ENCODE results near the gene CCL17. TPM values are rescaled to one million over a fixed set of nuclear protein-coding genes. Genes with fewer than 3 reads are reported as not detected.

CCL17 gene
- total RNA-seq, 1 experiment from 2014 or later: not detected

- DNase-seq: no peak
- Histone ChIP-seq H3K36me3 (ENCODE audit: control insufficient read depth, insufficient read depth, low read length) (no peaks in the 10 kb centered on the region), H3K9me3 (peaks cover 7% of the 10 kb centered on the region; the same call in 1 of the 2 replicates), H3K4me1 (0 out of 2 replicates have a peak, but pooled peaks cover 9% of the 10 kb centered on the region), H3K27me3 (replicated peaks; ENCODE audit: control insufficient read depth, insufficient read depth, low read length) (no peaks in the 10 kb centered on the region), H3K4me3 (ENCODE audit: low read depth, low read length) (no peak overlapping the region)
- Mint-ChIP-seq H3K27ac (ENCODE audit: unreplicated experiment) (no peak overlapping the region), H3K4me1 (ENCODE audit: low read depth, unreplicated experiment) (peaks cover 17% of the 10 kb centered on the region), H3K27me3 (ENCODE audit: insufficient read depth, unreplicated experiment) (no peaks in the 10 kb centered on the region), H3K4me3 (ENCODE audit: unreplicated experiment) (no peak overlapping the region), H3K36me3 (ENCODE audit: insufficient read depth, unreplicated experiment) (no peaks in the 10 kb centered on the region), H3K9me3 (ENCODE audit: unreplicated experiment) (no peaks in the 10 kb centered on the region)
- POLR2A ChIA-PET: interaction anchor here (0.6 kb wide), 1 partner anchor 55 kb away, joined by 3 read pairs; no protein-coding TSS in a partner anchor
- no peak for TF ChIP-seq CTCF (IDR thresholded peaks at IDR 0.05; ENCODE audit: insufficient read depth in 1 of 2, low read depth in 1 of 2, low read length in 1 of 2, severe bottlenecking in 1 of 2, unreplicated experiment in 1 of 2)
- intact Hi-C loops (cut with micrococcal nuclease; ENCODE audit: unreplicated experiment): no loop called here
- BruUV-seq (replicated peaks): no TSS peak
- CTCF ChIA-PET: no interaction called here
These were observed 12.9 kb upstream of the CCL17 start for GRCh38 chr16:57391708-57392107.

GRCh38 chr16:57392694-57393093 lies 11.9 kb upstream of the CCL17 start:
- Histone ChIP-seq H3K27me3 (replicated peaks; ENCODE audit: control insufficient read depth, insufficient read depth, low read length) (no peaks in the 10 kb centered on the region), H3K4me1 (0 out of 2 replicates have a peak, but pooled peaks cover 9% of the 10 kb centered on the region), H3K4me3 (ENCODE audit: low read depth, low read length) (no peak overlapping the region), H3K9me3 (peaks cover 7% of the 10 kb centered on the region; the same call in 1 of the 2 replicates), H3K36me3 (ENCODE audit: control insufficient read depth, insufficient read depth, low read length) (no peaks in the 10 kb centered on the region)
- no peak for TF ChIP-seq CTCF (IDR thresholded peaks at IDR 0.05; ENCODE audit: insufficient read depth in 1 of 2, low read depth in 1 of 2, low read length in 1 of 2, severe bottlenecking in 1 of 2, unreplicated experiment in 1 of 2)
- H3K4me1 Mint-ChIP-seq (ENCODE audit: low read depth, unreplicated experiment): peaks cover 17% of the 10 kb centered on the region
- no TSS peak for BruUV-seq (replicated peaks)
- H3K27ac Mint-ChIP-seq (ENCODE audit: unreplicated experiment): no peak overlapping the region
- ChIA-PET POLR2A (no interaction called here), CTCF (no interaction called here)
- no peak for DNase-seq
- H3K9me3 Mint-ChIP-seq (ENCODE audit: unreplicated experiment): no peaks in the 10 kb centered on the region
- H3K4me3 Mint-ChIP-seq (ENCODE audit: unreplicated experiment): no peak overlapping the region
- H3K27me3 Mint-ChIP-seq (ENCODE audit: insufficient read depth, unreplicated experiment): no peaks in the 10 kb centered on the region
- intact Hi-C loops (cut with micrococcal nuclease; ENCODE audit: unreplicated experiment): no loop called here
- no peaks in the 10 kb centered on the region for H3K36me3 Mint-ChIP-seq (ENCODE audit: insufficient read depth, unreplicated experiment)

- H3K27me3 Mint-ChIP-seq (ENCODE audit: insufficient read depth, unreplicated experiment): no peaks in the 10 kb centered on the region
- no peaks in the 10 kb centered on the region for H3K36me3 Mint-ChIP-seq (ENCODE audit: insufficient read depth, unreplicated experiment)
- no peaks in the 10 kb centered on the region for H3K36me3 ChIP-seq (ENCODE audit: control insufficient read depth, insufficient read depth, low read length)
- CTCF ChIA-PET: no interaction called here
- TF ChIP-seq CTCF (IDR thresholded peaks at IDR 0.05; ENCODE audit: insufficient read depth in 1 of 2, low read depth in 1 of 2, low read length in 1 of 2, severe bottlenecking in 1 of 2, unreplicated experiment in 1 of 2): no peak
- POLR2A ChIA-PET: no interaction called here
- peaks cover under 1% of the 10 kb centered on the region for H3K4me1 Mint-ChIP-seq (ENCODE audit: low read depth, unreplicated experiment)
- H3K4me3 ChIP-seq (ENCODE audit: low read depth, low read length): no peak overlapping the region
- BruUV-seq (replicated peaks): no TSS peak
- peaks cover 7% of the 10 kb centered on the region; the same call in 1 of the 2 replicates for H3K9me3 ChIP-seq
- no peaks in the 10 kb centered on the region for H3K27me3 ChIP-seq (replicated peaks; ENCODE audit: control insufficient read depth, insufficient read depth, low read length)
- H3K4me1 ChIP-seq: no peaks in the 10 kb centered on the region
- no peak overlapping the region for H3K4me3 Mint-ChIP-seq (ENCODE audit: unreplicated experiment)
- no peak overlapping the region for H3K27ac Mint-ChIP-seq (ENCODE audit: unreplicated experiment)
- DNase-seq: no peak
- intact Hi-C loops (cut with micrococcal nuclease; ENCODE audit: unreplicated experiment): no loop called here
- no peaks in the 10 kb centered on the region for H3K9me3 Mint-ChIP-seq (ENCODE audit: unreplicated experiment)
These were observed 10.1 kb upstream of the CCL17 start for GRCh38 chr16:57394444-57394843.

Data from Caco-2 (cell line).